GM23338 (cell line): ENCODE measurements around the gene ONECUT3. TPM values are rescaled to one million over a fixed set of nuclear protein-coding genes. Genes with fewer than 3 reads are reported as not detected.
"Not testable (repeated sequence)": the region's sequence is repeated elsewhere in the genome, so short reads cannot be mapped to it uniquely, and the experiment has no call there.

Experiments
- ATAC-seq: fragments of 200-7000 bp; cut with Tn5 transposase; 3 replicates; pipeline ENCODE4 v1.9.1; 2020
- DNase-seq: peaks from one replicate; pipeline ENCODE4 v3.0.0-alpha.2; 2015; ENCODE audit warnings: low spot score
- H2AFZ ChIP-seq: fragments of 200-600 bp; sonication (generic); 2 replicates; pipeline ENCODE4 v1.8.0; 2016; ENCODE audit warnings: antibody characterized with exemption, mild to moderate bottlenecking, moderate library complexity
- H3F3A ChIP-seq: fragments of 200-600 bp; sonication (generic); replicated peaks from 2 replicates; pipeline ENCODE4 v1.8.0; 2017; ENCODE audit warnings: antibody characterized with exemption, mixed run types, low read depth
- H3K27ac ChIP-seq: fragments of 200-600 bp; sonication (generic); 2 replicates; pipeline ENCODE4 v1.6.1; 2016; ENCODE audit warnings: low read depth
- H3K27me3 ChIP-seq: fragments of 200-600 bp; sonication (generic); 2 replicates; pipeline ENCODE4 v1.8.0; 2016; ENCODE audit warnings: mild to moderate bottlenecking, mixed run types, moderate library complexity; ENCODE audit not compliant: insufficient read depth
- H3K36me3 ChIP-seq: fragments of 200-600 bp; sonication (generic); 2 replicates; pipeline ENCODE4 v1.8.0; 2016; ENCODE audit warnings: mild to moderate bottlenecking; ENCODE audit not compliant: insufficient read depth
- H3K4me1 ChIP-seq: fragments of 200-600 bp; sonication (generic); 2 replicates; pipeline ENCODE4 v1.8.0; 2016; ENCODE audit warnings: mild to moderate bottlenecking, moderate library complexity; ENCODE audit not compliant: insufficient read depth
- H3K4me2 ChIP-seq: fragments of 200-600 bp; sonication (generic); 2 replicates; pipeline ENCODE4 v1.7.1; 2017; ENCODE audit warnings: mixed run types
- H3K4me3 ChIP-seq: fragments of 200-600 bp; sonication (generic); 2 replicates; pipeline ENCODE4 v1.6.1; 2016; ENCODE audit warnings: mixed run types
- H3K79me2 ChIP-seq: fragments of 200-600 bp; sonication (generic); replicated peaks from 2 replicates; pipeline ENCODE4 v1.8.0; 2017; ENCODE audit warnings: mild to moderate bottlenecking; ENCODE audit not compliant: insufficient read depth
- H3K9me2 ChIP-seq: fragments of 200-600 bp; sonication (generic); 2 replicates; pipeline ENCODE4 v1.8.0; 2017; ENCODE audit not compliant: insufficient read depth
- H4K20me1 ChIP-seq: fragments of 200-600 bp; sonication (generic); replicated peaks from 2 replicates; pipeline ENCODE4 v1.8.0; 2017; ENCODE audit warnings: mild to moderate bottlenecking; ENCODE audit not compliant: insufficient read depth
- H3K27ac Mint-ChIP-seq: 2 replicates; pipeline ENCODE4 v1.8.0; 2020; ENCODE audit warnings: inconsistent platforms, mild to moderate bottlenecking, moderate library complexity, mixed read lengths
- H3K27me3 Mint-ChIP-seq: 3 replicates; pipeline ENCODE4 v1.8.0; 2022; ENCODE audit warnings: low read depth, mild to moderate bottlenecking, moderate library complexity, mixed read lengths, inconsistent platforms; ENCODE audit not compliant: insufficient read depth, poor library complexity
- H3K36me3 Mint-ChIP-seq: 3 replicates; pipeline ENCODE4 v1.8.0; 2021; ENCODE audit warnings: low read depth, mild to moderate bottlenecking, inconsistent platforms, moderate library complexity, mixed read lengths
- H3K4me1 Mint-ChIP-seq: 3 replicates; pipeline ENCODE4 v1.8.0; 2020; ENCODE audit warnings: mild to moderate bottlenecking, inconsistent platforms, mixed read lengths
- H3K4me3 Mint-ChIP-seq: 3 replicates; pipeline ENCODE4 v1.8.0; 2021; ENCODE audit warnings: moderate library complexity, mild to moderate bottlenecking, inconsistent platforms, mixed read lengths
- H3K9me3 Mint-ChIP-seq: 3 replicates; pipeline ENCODE4 v1.8.0; 2020; ENCODE audit warnings: moderate library complexity, mild to moderate bottlenecking, inconsistent platforms, mixed read lengths
- CREB1 ChIP-seq: fragments of 250-450 bp; sonication (Bioruptor Pico); IDR thresholded peaks from 2 replicates; pipeline ENCODE4 v1.5.0; 2020; ENCODE audit warnings: low read depth, mild to moderate bottlenecking, moderate library complexity
- EZH2 ChIP-seq: fragments of 200-600 bp; sonication (generic); IDR thresholded peaks from one replicate; pipeline ENCODE4 v1.8.0; 2017; ENCODE audit warnings: antibody characterized with exemption, mild to moderate bottlenecking, low read depth; ENCODE audit not compliant: unreplicated experiment
- JUNB ChIP-seq: IDR thresholded peaks from one replicate; pipeline ENCODE4 v1.6.1; 2016; ENCODE audit warnings: antibody characterized with exemption; ENCODE audit not compliant: unreplicated experiment
- STAT1 ChIP-seq: IDR thresholded peaks from one replicate; pipeline ENCODE4 v1.6.1; 2016; ENCODE audit warnings: antibody characterized with exemption; ENCODE audit not compliant: unreplicated experiment
- ZNF331 ChIP-seq: fragments of 250-450 bp; sonication (Bioruptor Pico); IDR thresholded peaks from 2 replicates; pipeline ENCODE4 v1.5.0; 2020; ENCODE audit warnings: low read depth, mild to moderate bottlenecking, moderate library complexity
- polyA plus RNA-seq: library from polyadenylated mRNA; unstranded; fragments of >200 nt; fragmentation: Nextera tagmentation; extraction: Ambion mirVana; gene quantifications from 2 replicates; pipeline ENCODE4 v1.2.1, GENCODE V29; 2016
- total RNA-seq: library from RNA; depleted of rRNA; stranded (reverse); fragments of >200 nt; shearing (Covaris generic); gene quantifications from 2 replicates; pipeline ENCODE4 v1.2.3, GENCODE V29; 2014
- TF ChIP-seq, protein P1 (sequence below), 2 experiments: fragments of 200-600 bp in 1 of 2; sonication (generic) in 1 of 2; conservative IDR thresholded peaks; 2 replicates each; pipeline versions ENCODE4 v1.5.1 to v1.6.1; 2016 to 2017; ENCODE audit warnings: antibody characterized with exemption in 2 of 2, low read depth in 2 of 2, mild to moderate bottlenecking in 2 of 2, moderate library complexity in 1 of 2
- TF ChIP-seq, protein P2 (sequence below): fragments of 250-450 bp; sonication (Bioruptor Pico); IDR thresholded peaks from 2 replicates; pipeline ENCODE4 v1.5.0; 2020; ENCODE audit warnings: mild to moderate bottlenecking, moderate library complexity
- TF ChIP-seq, protein P3 (sequence below): IDR thresholded peaks from one replicate; pipeline ENCODE4 v1.6.1; 2018; ENCODE audit warnings: antibody characterized with exemption; ENCODE audit not compliant: unreplicated experiment

ONECUT3 gene
- total and polyA plus RNA-seq, 2 experiments from 2014 or later: not detected

DNA sequence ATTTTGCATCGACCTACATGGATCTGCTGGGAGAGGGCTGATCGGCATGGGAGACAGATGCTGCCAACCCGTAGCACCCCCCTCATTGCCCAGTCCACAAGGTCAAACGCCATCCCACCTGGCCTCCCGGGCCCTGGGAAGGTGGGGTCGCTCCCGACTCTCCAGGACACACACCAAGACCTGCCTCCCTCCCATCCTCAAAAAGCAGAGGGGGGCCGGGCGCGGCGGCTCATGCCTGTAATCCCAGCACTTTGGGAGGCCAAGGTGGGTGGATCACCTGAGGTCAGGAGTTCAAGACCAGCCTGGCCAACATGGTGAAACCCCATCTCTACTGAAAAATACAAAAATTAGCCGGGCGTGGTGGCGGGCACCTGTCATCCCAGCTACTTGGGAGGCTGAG, 46.7 kb upstream of the ONECUT3 start:
- H2AFZ ChIP-seq, H4K20me1 ChIP-seq, H3K27me3 ChIP-seq, DNase-seq, H3K4me2 ChIP-seq, H3F3A ChIP-seq, H3K9me2 ChIP-seq, H3K36me3 Mint-ChIP-seq, ATAC-seq, H3K36me3 ChIP-seq, H3K27ac Mint-ChIP-seq, H3K9me3 Mint-ChIP-seq, H3K4me3 ChIP-seq, H3K79me2 ChIP-seq, H3K4me3 Mint-ChIP-seq, H3K4me1 ChIP-seq, H3K4me1 Mint-ChIP-seq, H3K27ac ChIP-seq: not testable (repeated sequence)
- H3K27me3 Mint-ChIP-seq: peaks cover 10% of the 10 kb centered on the region

DNA sequence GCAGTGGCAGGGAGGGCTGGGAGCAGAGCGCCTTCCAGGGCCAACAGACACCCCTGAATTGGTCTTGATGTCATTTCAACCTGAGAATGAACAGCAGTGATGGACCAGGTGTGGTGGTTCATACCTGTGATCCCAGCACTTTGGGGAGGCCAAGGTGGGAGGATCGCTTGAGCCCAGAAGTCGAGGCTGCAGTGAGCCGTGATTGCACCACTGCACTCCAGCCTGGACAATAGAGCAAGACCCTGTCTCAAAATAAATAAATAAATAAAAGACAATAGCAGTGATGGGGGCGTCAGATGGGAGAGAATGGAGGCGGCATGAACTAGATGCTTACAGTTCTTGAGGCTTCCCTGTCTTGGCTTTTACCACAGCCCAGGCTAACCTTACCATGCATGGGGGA, 46.1 kb upstream of the ONECUT3 start:
- no peak overlapping the region for H3K27ac Mint-ChIP-seq
- no peak overlapping the region for H3K4me3 Mint-ChIP-seq
- H3K27me3 Mint-ChIP-seq: peaks cover 10% of the 10 kb centered on the region
- TF ChIP-seq JUNB (no peak), ZNF331 (CRISPR knock-in tag) (no peak), STAT1 (no peak), CREB1 (no peak), EZH2 (no peak)
- TF ChIP-seq, protein P1, sequence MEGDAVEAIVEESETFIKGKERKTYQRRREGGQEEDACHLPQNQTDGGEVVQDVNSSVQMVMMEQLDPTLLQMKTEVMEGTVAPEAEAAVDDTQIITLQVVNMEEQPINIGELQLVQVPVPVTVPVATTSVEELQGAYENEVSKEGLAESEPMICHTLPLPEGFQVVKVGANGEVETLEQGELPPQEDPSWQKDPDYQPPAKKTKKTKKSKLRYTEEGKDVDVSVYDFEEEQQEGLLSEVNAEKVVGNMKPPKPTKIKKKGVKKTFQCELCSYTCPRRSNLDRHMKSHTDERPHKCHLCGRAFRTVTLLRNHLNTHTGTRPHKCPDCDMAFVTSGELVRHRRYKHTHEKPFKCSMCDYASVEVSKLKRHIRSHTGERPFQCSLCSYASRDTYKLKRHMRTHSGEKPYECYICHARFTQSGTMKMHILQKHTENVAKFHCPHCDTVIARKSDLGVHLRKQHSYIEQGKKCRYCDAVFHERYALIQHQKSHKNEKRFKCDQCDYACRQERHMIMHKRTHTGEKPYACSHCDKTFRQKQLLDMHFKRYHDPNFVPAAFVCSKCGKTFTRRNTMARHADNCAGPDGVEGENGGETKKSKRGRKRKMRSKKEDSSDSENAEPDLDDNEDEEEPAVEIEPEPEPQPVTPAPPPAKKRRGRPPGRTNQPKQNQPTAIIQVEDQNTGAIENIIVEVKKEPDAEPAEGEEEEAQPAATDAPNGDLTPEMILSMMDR (conservative IDR thresholded peaks at IDR 0.05; ENCODE audit: low read depth in 2 of 2): no peak
- TF ChIP-seq, protein P2, sequence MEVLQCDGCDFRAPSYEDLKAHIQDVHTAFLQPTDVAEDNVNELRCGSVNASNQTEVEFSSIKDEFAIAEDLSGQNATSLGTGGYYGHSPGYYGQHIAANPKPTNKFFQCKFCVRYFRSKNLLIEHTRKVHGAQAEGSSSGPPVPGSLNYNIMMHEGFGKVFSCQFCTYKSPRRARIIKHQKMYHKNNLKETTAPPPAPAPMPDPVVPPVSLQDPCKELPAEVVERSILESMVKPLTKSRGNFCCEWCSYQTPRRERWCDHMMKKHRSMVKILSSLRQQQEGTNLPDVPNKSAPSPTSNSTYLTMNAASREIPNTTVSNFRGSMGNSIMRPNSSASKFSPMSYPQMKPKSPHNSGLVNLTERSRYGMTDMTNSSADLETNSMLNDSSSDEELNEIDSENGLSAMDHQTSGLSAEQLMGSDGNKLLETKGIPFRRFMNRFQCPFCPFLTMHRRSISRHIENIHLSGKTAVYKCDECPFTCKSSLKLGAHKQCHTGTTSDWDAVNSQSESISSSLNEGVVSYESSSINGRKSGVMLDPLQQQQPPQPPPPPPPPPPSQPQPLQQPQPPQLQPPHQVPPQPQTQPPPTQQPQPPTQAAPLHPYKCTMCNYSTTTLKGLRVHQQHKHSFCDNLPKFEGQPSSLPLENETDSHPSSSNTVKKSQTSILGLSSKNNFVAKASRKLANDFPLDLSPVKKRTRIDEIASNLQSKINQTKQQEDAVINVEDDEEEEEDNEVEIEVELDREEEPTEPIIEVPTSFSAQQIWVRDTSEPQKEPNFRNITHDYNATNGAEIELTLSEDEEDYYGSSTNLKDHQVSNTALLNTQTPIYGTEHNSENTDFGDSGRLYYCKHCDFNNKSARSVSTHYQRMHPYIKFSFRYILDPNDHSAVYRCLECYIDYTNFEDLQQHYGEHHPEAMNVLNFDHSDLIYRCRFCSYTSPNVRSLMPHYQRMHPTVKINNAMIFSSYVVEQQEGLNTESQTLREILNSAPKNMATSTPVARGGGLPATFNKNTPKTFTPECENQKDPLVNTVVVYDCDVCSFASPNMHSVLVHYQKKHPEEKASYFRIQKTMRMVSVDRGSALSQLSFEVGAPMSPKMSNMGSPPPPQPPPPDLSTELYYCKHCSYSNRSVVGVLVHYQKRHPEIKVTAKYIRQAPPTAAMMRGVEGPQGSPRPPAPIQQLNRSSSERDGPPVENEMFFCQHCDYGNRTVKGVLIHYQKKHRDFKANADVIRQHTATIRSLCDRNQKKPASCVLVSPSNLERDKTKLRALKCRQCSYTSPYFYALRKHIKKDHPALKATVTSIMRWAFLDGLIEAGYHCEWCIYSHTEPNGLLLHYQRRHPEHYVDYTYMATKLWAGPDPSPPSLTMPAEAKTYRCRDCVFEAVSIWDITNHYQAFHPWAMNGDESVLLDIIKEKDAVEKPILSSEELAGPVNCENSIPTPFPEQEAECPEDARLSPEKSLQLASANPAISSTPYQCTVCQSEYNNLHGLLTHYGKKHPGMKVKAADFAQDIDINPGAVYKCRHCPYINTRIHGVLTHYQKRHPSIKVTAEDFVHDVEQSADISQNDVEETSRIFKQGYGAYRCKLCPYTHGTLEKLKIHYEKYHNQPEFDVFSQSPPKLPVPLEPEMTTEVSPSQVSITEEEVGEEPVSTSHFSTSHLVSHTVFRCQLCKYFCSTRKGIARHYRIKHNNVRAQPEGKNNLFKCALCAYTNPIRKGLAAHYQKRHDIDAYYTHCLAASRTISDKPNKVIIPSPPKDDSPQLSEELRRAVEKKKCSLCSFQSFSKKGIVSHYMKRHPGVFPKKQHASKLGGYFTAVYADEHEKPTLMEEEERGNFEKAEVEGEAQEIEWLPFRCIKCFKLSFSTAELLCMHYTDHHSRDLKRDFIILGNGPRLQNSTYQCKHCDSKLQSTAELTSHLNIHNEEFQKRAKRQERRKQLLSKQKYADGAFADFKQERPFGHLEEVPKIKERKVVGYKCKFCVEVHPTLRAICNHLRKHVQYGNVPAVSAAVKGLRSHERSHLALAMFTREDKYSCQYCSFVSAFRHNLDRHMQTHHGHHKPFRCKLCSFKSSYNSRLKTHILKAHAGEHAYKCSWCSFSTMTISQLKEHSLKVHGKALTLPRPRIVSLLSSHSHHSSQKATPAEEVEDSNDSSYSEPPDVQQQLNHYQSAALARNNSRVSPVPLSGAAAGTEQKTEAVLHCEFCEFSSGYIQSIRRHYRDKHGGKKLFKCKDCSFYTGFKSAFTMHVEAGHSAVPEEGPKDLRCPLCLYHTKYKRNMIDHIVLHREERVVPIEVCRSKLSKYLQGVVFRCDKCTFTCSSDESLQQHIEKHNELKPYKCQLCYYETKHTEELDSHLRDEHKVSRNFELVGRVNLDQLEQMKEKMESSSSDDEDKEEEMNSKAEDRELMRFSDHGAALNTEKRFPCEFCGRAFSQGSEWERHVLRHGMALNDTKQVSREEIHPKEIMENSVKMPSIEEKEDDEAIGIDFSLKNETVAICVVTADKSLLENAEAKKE (CRISPR knock-in tag): no peak
- TF ChIP-seq, protein P3, sequence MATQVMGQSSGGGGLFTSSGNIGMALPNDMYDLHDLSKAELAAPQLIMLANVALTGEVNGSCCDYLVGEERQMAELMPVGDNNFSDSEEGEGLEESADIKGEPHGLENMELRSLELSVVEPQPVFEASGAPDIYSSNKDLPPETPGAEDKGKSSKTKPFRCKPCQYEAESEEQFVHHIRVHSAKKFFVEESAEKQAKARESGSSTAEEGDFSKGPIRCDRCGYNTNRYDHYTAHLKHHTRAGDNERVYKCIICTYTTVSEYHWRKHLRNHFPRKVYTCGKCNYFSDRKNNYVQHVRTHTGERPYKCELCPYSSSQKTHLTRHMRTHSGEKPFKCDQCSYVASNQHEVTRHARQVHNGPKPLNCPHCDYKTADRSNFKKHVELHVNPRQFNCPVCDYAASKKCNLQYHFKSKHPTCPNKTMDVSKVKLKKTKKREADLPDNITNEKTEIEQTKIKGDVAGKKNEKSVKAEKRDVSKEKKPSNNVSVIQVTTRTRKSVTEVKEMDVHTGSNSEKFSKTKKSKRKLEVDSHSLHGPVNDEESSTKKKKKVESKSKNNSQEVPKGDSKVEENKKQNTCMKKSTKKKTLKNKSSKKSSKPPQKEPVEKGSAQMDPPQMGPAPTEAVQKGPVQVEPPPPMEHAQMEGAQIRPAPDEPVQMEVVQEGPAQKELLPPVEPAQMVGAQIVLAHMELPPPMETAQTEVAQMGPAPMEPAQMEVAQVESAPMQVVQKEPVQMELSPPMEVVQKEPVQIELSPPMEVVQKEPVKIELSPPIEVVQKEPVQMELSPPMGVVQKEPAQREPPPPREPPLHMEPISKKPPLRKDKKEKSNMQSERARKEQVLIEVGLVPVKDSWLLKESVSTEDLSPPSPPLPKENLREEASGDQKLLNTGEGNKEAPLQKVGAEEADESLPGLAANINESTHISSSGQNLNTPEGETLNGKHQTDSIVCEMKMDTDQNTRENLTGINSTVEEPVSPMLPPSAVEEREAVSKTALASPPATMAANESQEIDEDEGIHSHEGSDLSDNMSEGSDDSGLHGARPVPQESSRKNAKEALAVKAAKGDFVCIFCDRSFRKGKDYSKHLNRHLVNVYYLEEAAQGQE: no peak
- H3K9me3 Mint-ChIP-seq: peaks cover 5% of the 10 kb centered on the region
- H3K4me3 ChIP-seq: no peak overlapping the region
- no peaks in the 10 kb centered on the region for H3K4me1 ChIP-seq
- H3K9me2 ChIP-seq: no peaks in the 10 kb centered on the region
- H2AFZ ChIP-seq: no peak overlapping the region
- H3F3A ChIP-seq: no peaks in the 10 kb centered on the region
- peaks cover 3% of the 10 kb centered on the region; the same call in 2 of the 3 replicates for H3K36me3 Mint-ChIP-seq
- H3K4me1 Mint-ChIP-seq: no peaks in the 10 kb centered on the region
- H3K79me2 ChIP-seq: no peaks in the 10 kb centered on the region
- no peak for DNase-seq
- no peak for ATAC-seq
- H3K27ac ChIP-seq: no peak overlapping the region
- H3K36me3 ChIP-seq: no peaks in the 10 kb centered on the region
- no peaks in the 10 kb centered on the region for H4K20me1 ChIP-seq
- H3K4me2 ChIP-seq: no peak overlapping the region
- H3K27me3 ChIP-seq: no peaks in the 10 kb centered on the region
